DMS 273 (cell line): ENCODE results near the gene HS1BP3.
A peak's percentile ranks its signal among the peaks of the same experiment; 100 is the strongest.

Experiments used
- DNase-seq: peaks from one replicate; lab custom pipeline; 2025; ENCODE audit not compliant: unreplicated experiment; lab: John Stamatoyannopoulos, UW

The HS1BP3 gene

GRCh38 chr2:20664071-20664390 lies 13.1 kb upstream of the HS1BP3 start:
- no peak for DNase-seq

DNA sequence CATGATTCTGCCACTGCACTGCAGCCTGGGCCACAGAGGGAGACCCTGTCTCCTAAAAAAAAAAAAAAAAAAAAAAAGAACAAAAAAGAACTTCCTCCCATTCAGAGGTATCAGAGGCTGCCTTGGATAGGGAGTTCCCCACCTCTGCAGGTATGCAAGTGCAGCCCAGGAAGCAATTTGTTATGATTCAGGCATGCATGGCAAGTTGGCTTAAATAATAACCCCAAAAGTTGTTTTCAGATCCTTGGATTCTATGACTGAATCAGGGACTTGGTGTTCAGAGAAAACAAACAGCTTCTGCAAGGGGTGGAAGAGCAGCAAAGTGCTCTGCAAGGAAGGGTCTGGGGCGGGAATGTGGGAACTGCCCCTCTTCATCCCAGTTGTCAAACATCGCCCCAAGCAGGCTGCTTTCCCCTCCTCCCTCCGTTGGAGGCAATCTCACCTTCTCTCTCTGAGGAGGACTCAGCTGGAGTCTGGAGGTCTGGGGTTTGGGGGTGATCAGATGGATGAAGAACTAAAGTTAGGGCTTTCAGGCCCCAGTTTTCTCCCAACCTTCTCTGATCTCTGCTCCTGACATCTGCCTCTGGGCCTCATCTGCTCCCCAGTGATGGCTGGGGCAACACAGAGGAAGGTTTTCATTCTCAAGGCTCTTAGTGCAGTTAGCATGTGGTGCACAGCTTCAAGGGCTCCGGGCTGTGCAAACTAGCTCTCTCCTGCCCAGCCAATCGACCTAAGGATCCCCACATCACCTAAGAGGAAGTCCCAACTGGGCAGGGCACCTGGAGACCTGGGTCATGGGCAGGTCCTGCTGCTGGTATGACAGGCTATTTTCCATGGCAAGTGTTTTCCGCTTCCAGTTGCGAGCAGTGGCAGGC lies 12.5 kb upstream of the HS1BP3 start:
- no peak for DNase-seq

- no peak for DNase-seq
Observed at GRCh38 chr2:20662308-20662937, 11.5 kb upstream of the HS1BP3 start.

DNA sequence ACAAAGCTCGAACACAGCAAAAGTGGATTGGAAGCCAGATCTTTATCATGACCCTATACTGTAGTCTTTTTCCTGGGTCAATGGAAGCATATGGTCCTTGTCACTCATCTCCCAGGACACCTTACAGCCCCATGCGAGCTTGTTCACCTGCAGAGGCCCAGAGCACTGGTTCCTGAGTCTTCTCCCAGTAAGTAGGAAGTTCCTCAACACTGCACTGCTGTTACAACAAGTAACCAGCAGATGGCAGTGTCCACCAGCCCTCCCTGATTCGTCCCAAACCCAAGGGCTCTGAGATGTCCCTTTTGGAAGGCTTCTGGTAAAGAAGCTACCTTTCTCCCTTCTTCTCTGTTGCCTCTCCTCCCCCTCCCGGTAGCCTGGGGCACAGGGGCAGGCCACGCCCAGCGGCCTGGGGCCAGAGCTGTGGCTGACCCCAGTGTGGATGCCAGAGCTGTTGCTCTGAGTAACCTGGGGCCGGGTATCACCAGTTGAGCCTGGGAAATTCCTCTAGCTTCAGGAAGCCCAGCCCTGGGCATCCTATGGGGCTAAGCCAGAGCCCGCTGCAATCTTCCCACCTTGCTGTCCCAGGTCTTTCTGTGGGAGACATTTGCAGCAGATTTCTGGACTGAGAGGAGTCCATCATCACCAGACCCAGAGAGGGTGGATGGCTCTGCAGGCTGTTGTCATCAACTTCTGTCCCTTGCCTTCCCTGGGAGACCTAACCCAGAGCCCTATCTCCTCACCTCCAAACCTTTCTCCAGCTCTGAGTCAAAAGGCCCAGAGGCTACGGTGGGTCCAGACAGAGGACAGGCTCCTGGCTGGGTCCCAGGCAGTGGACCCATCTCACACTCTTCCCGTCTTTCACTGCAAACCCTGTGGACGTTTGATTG lies 10.8 kb upstream of the HS1BP3 start:
- peak; percentile 83 for DNase-seq

GRCh38 chr2:20660506-20661420 lies 9.9 kb upstream of the HS1BP3 start:
- DNase-seq = no peak

- DNase-seq = no peak
Observed at GRCh38 chr2:20657522-20658235, 6.8 kb upstream of the HS1BP3 start.

GRCh38 chr2:20656561-20656960 lies 5.7 kb upstream of the HS1BP3 start:
- DNase-seq = no peak

DNA sequence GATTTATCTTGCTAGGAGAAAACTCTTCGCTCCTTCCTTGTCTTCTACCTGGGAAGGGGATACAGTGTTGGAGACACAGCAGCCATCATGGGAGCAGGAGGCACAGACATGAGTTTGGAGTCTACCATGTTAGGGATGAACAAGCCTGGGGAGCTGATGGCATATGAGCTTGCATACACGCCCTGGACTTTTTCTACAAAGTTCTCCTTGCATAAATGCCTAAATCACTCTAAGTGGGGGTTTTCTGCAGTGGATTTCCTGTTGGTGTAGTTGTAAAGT lies 3.6 kb upstream of the HS1BP3 start:
- DNase-seq = no peak

DNA sequence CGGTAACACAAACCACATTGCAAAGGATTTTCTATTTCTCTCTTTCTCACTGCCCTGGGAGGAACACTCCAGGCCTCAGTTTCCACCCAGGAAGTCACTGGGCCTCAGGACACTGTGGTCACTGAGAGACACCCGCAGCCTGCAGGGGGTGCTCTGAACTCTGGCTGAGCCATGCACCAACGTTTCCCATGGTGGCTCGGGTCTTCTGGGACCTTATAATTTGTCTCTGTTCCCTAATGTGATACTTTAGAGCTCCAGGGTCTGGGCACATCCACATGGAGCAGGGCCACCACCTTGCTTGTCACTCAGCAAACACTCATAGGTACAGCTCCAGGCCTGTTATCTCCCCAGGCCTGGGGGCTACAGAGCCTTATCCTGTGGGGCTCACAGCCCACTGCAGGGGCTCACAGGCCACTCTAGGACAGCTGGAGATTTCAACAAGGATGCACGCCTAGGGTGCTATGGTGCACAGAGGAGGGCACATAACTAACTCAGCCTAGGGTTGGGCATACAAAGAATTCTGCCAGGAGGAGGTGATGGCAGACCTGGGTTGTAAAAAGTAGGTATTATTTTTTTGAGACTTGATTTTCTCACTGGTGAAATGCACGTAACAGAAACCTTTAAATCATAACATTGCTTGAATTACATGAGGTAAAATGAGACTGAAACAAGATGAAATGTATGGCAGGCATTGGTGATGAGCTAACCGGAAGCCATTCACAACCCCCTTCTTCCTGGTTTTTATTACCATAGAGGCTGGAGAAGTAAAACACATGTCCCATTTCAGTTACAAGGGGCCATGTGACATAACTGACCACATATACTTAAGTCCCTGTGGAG lies 3.0 kb upstream of the HS1BP3 start:
- no peak for DNase-seq

GRCh38 chr2:20652673-20653575 lies 2.0 kb upstream of the HS1BP3 start:
- no peak for DNase-seq

GRCh38 chr2:20652141-20652540 lies 1.2 kb upstream of the HS1BP3 start:
- no peak for DNase-seq

DNA sequence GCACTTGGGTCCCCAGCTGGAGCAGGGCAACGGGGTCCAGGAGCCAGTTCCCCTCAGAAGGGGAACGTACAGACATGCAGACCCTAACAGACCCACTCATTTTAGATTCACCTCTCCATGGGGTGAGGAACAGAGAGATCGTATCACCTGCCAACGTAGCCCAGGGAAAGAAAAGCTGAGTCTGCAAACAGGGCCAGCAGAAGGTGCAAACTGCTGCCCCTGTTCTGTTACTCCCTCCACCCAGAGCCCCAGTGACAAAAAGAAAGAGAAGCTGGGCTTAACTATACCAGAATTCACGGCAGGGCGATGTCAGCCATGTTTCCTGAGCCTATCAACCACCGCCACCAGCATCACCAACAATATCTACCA lies 817 bp upstream of the HS1BP3 start:
- no peak for DNase-seq

- DNase-seq = peak; percentile 75
Observed at GRCh38 chr2:20650393-20650876, 463 bp downstream of the HS1BP3 start.

- DNase-seq = no peak
Observed at GRCh38 chr2:20649976-20650375, 922 bp downstream of the HS1BP3 start.

DNA sequence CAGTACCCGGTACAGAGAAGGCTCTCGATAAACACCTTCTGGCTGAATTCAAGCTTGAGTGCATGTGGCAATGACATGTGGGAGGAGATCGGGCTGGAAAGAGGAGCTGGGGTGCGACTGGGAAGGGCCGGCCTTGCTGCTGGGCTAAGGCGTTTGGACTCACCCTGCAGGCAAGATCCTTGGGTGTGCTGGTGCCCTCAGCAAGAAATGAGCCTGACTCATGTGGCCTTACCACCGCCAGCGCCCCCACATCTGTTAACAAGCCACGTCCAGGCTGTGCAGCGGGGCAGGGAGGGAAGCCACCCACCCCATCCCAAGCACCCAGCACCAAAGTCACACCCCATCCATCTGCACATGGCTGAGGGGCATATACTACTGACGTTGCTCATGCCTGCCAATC lies 1.3 kb downstream of the HS1BP3 start:
- no peak for DNase-seq

- DNase-seq = no peak
Observed at GRCh38 chr2:20648831-20649230, 2.1 kb downstream of the HS1BP3 start.

DNA sequence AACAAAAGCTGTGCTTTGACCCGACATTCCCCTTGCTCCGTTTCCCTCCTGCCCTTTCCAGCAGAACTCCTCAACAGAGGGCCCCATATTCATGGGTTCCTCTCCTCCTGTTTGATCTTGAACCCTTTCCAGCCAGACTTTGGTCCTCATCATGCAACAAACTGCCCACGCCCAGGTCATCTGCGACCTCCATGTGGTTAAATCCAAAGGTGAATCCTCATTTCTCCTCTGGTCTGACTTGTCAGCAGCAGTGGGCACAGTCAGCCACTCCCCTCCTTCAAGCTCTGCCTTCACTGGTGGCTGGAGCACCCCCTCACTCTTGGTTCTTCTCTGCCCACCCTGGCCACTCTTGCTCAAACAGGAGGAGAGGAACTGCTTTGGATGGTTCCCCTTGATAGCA lies 2.7 kb downstream of the HS1BP3 start:
- DNase-seq = no peak

GRCh38 chr2:20647738-20648137 lies 3.2 kb downstream of the HS1BP3 start:
- no peak for DNase-seq
